ENCODE data around the gene SLC9A9.

SLC9A9 gene

GRCh38 chr3:143447491-143447890 is 400.8 kb downstream of the SLC9A9 start:
- no peak overlapping the region for H3K27ac ChIP-seq
- DNase-seq, result no peak
- H3K4me3 ChIP-seq (ENCODE audit: low read depth, low read length), result no peak overlapping the region
- no peak for TF ChIP-seq CTCF (IDR thresholded peaks at IDR 0.05; ENCODE audit: low read depth, low read length, missing control alignments)
- no peaks in the 10 kb centered on the region for H3K36me3 ChIP-seq (replicated peaks)
- in situ Hi-C loops (cut with HindIII; ENCODE audit: low pct_ligation_motif_present, low sequenced_read_pairs), result no loop called here
- H3K27me3 ChIP-seq (replicated peaks), result no peaks in the 10 kb centered on the region

- no peak for TF ChIP-seq CTCF (IDR thresholded peaks at IDR 0.05; ENCODE audit: low read depth, low read length, missing control alignments)
- Histone ChIP-seq H3K27ac (no peak overlapping the region), H3K27me3 (replicated peaks) (no peaks in the 10 kb centered on the region), H3K36me3 (replicated peaks) (no peaks in the 10 kb centered on the region), H3K4me3 (ENCODE audit: low read depth, low read length) (no peak overlapping the region)
- in situ Hi-C loops (cut with HindIII; ENCODE audit: low pct_ligation_motif_present, low sequenced_read_pairs), result no loop called here
- peak; percentile 23 for DNase-seq
Measured at GRCh38 chr3:143445118-143445517, 403.1 kb downstream of the SLC9A9 start.

- no peak overlapping the region for H3K4me3 ChIP-seq (ENCODE audit: low read depth, low read length)
- peak overlapping the region; percentile 64 for H3K27ac ChIP-seq
- DNase-seq, result peak; percentile 99
- no peaks in the 10 kb centered on the region for H3K36me3 ChIP-seq (replicated peaks)
- in situ Hi-C loops (cut with HindIII; ENCODE audit: low pct_ligation_motif_present, low sequenced_read_pairs), result no loop called here
- no peak for TF ChIP-seq CTCF (IDR thresholded peaks at IDR 0.05; ENCODE audit: low read depth, low read length, missing control alignments)
- H3K27me3 ChIP-seq (replicated peaks), result no peaks in the 10 kb centered on the region
Measured at GRCh38 chr3:143443851-143444331, 404.4 kb downstream of the SLC9A9 start.

- Histone ChIP-seq H3K4me3 (ENCODE audit: low read depth, low read length) (no peak overlapping the region), H3K36me3 (replicated peaks) (no peaks in the 10 kb centered on the region), H3K27me3 (replicated peaks) (no peaks in the 10 kb centered on the region), H3K27ac (peak overlapping the region; percentile 64)
- in situ Hi-C loops (cut with HindIII; ENCODE audit: low pct_ligation_motif_present, low sequenced_read_pairs), result no loop called here
- TF ChIP-seq CTCF (IDR thresholded peaks at IDR 0.05; ENCODE audit: low read depth, low read length, missing control alignments), result no peak
- no peak for DNase-seq
Measured at GRCh38 chr3:143442814-143443447, 405.3 kb downstream of the SLC9A9 start.

GRCh38 chr3:143441516-143442171 is 406.6 kb downstream of the SLC9A9 start:
- no peak overlapping the region for H3K27ac ChIP-seq
- in situ Hi-C loops (cut with HindIII; ENCODE audit: low pct_ligation_motif_present, low sequenced_read_pairs), result no loop called here
- no peaks in the 10 kb centered on the region for H3K27me3 ChIP-seq (replicated peaks)
- TF ChIP-seq CTCF (IDR thresholded peaks at IDR 0.05; ENCODE audit: low read depth, low read length, missing control alignments), result no peak
- DNase-seq, result no peak
- no peaks in the 10 kb centered on the region for H3K36me3 ChIP-seq (replicated peaks)
- no peak overlapping the region for H3K4me3 ChIP-seq (ENCODE audit: low read depth, low read length)
